ENCODE results near the gene LEF1. TPM values are rescaled to one million over a fixed set of nuclear protein-coding genes. Genes with fewer than 3 reads are reported as not detected.

Gene LEF1
- total and polyA plus RNA-seq, 2 donors (not counting 1 experiment from before 2014, with no cell fraction given), result 1.8 to 2.6 TPM

DNA sequence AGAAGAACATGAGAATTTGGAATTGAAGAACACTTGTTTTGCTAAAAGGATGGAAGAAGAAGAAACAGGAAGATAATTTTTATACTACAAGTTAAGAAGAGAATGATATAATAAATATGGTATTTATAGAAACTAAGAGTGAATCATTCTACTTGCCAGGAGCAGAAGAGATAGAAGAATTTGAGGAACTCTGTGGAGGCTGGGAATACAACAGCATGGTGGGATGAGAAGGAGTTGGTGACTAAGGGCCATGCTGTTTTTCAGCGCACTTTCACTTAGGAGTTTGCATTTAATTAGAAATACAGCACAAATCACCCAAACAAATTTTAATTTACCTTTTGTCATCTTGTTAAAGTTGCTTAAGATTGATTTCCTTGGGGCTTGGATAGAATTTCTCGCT, 158.6 kb downstream of the LEF1 start:
- Histone ChIP-seq H3K79me2 (ENCODE audit: control insufficient read depth, insufficient read depth, low read length) (no peaks in the 10 kb centered on the region), H3K4me2 (ENCODE audit: extremely low read depth, insufficient read depth, low read length) (no peak overlapping the region), H3K36me3 (ENCODE audit: control insufficient read depth, insufficient read depth, low read length) (no peaks in the 10 kb centered on the region), H3K9me3 (ENCODE audit: control insufficient read depth, insufficient read depth, low read depth, low read length) (no peaks in the 10 kb centered on the region), H3K4me1 (ENCODE audit: control insufficient read depth, extremely low read depth, insufficient read depth, low read length) (peaks cover 6% of the 10 kb centered on the region), H3K27ac (ENCODE audit: insufficient read depth, low read length) (no peak overlapping the region), H3K9ac (ENCODE audit: insufficient read depth, low read length) (no peak overlapping the region), H3K4me3 (replicated peaks in 1 of 4; ENCODE audit: control extremely low read depth in 1 of 4, insufficient read depth in 1 of 4, low read depth in 3 of 4, low read length in 4 of 4) (no peak overlapping the region), H3K27me3 (ENCODE audit: control insufficient read depth, insufficient read depth, low read length) (no peaks in the 10 kb centered on the region), H2AFZ (ENCODE audit: low read length) (no peak overlapping the region), H4K20me1 (ENCODE audit: control insufficient read depth, extremely low read depth, insufficient read depth, low read length) (no peaks in the 10 kb centered on the region)
- peak; percentile 34 to 89 for DNase-seq (ENCODE audit: low read depth in 2 of 2)
- TF ChIP-seq, protein P1, sequence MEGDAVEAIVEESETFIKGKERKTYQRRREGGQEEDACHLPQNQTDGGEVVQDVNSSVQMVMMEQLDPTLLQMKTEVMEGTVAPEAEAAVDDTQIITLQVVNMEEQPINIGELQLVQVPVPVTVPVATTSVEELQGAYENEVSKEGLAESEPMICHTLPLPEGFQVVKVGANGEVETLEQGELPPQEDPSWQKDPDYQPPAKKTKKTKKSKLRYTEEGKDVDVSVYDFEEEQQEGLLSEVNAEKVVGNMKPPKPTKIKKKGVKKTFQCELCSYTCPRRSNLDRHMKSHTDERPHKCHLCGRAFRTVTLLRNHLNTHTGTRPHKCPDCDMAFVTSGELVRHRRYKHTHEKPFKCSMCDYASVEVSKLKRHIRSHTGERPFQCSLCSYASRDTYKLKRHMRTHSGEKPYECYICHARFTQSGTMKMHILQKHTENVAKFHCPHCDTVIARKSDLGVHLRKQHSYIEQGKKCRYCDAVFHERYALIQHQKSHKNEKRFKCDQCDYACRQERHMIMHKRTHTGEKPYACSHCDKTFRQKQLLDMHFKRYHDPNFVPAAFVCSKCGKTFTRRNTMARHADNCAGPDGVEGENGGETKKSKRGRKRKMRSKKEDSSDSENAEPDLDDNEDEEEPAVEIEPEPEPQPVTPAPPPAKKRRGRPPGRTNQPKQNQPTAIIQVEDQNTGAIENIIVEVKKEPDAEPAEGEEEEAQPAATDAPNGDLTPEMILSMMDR (conservative IDR thresholded peaks at IDR 0.05 in 1 of 2, IDR thresholded peaks at IDR 0.05 in 1 of 2; ENCODE audit: low read depth in 1 of 2, low read length in 2 of 2), result no peak
- no peak for TF ChIP-seq EZH2 (IDR thresholded peaks at IDR 0.05; ENCODE audit: low read length, missing control alignments)

DNA sequence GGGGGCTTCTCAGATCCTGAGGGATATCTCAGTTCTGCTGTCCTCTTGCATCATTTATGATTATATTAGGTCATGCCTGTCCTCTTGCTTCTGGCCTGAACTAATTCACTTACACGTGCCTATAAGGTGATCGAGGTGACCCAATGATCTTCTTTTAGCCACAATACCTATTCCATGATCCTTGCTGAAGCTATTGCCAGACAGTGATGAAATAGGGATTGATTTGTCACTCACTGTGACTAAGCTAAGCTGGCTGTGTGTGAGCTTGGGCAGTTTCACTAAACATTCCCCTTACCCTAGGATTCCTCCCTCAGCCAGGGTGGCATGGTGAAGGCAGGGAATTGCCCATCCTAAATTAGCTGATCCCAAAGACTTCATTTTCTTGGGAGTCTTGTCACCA, 160.0 kb downstream of the LEF1 start:
- H3K9ac ChIP-seq (ENCODE audit: insufficient read depth, low read length), result no peak overlapping the region
- peak; percentile 61 to 68 for DNase-seq (ENCODE audit: low read depth in 2 of 2)
- H3K36me3 ChIP-seq (ENCODE audit: control insufficient read depth, insufficient read depth, low read length), result no peaks in the 10 kb centered on the region
- TF ChIP-seq, protein P1 (conservative IDR thresholded peaks at IDR 0.05 in 1 of 2, IDR thresholded peaks at IDR 0.05 in 1 of 2; ENCODE audit: low read depth in 1 of 2, low read length in 2 of 2), result no peak
- TF ChIP-seq EZH2 (IDR thresholded peaks at IDR 0.05; ENCODE audit: low read length, missing control alignments), result no peak
- H3K4me2 ChIP-seq (ENCODE audit: extremely low read depth, insufficient read depth, low read length), result no peak overlapping the region
- H3K4me3 ChIP-seq (replicated peaks in 1 of 4; ENCODE audit: control extremely low read depth in 1 of 4, insufficient read depth in 1 of 4, low read depth in 3 of 4, low read length in 4 of 4), result no peak overlapping the region
- H3K9me3 ChIP-seq (ENCODE audit: control insufficient read depth, insufficient read depth, low read depth, low read length), result no peaks in the 10 kb centered on the region
- peaks cover 6% of the 10 kb centered on the region for H3K4me1 ChIP-seq (ENCODE audit: control insufficient read depth, extremely low read depth, insufficient read depth, low read length)
- H3K27ac ChIP-seq (ENCODE audit: insufficient read depth, low read length), result no peak overlapping the region
- H4K20me1 ChIP-seq (ENCODE audit: control insufficient read depth, extremely low read depth, insufficient read depth, low read length), result no peaks in the 10 kb centered on the region
- H3K79me2 ChIP-seq (ENCODE audit: control insufficient read depth, insufficient read depth, low read length), result no peaks in the 10 kb centered on the region
- H2AFZ ChIP-seq (ENCODE audit: low read length), result no peak overlapping the region
- no peaks in the 10 kb centered on the region for H3K27me3 ChIP-seq (ENCODE audit: control insufficient read depth, insufficient read depth, low read length)

DNA sequence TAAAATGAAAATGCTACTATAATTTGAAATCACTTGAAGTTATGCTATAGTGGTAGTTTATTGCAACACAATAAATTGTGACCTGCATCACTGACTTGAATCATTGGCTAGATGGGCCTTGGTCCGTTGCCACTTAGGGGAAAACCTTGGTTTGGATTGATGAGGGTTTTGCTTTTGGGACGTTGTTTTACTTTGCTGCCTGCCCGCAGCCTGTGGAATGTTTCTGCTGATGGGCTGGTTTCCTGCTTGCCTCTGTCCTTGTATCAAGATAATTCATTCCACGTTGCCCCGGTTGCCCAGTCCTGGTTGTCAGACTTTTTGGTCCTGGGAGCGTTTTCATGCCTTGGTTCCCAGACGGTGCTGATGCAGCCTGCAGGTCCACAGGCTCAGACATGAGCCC, 160.7 kb downstream of the LEF1 start:
- Histone ChIP-seq H3K79me2 (ENCODE audit: control insufficient read depth, insufficient read depth, low read length) (no peaks in the 10 kb centered on the region), H3K9ac (ENCODE audit: insufficient read depth, low read length) (no peak overlapping the region), H3K4me3 (replicated peaks in 1 of 4; ENCODE audit: control extremely low read depth in 1 of 4, insufficient read depth in 1 of 4, low read depth in 3 of 4, low read length in 4 of 4) (no peak overlapping the region), H3K27ac (ENCODE audit: insufficient read depth, low read length) (no peak overlapping the region), H3K36me3 (ENCODE audit: control insufficient read depth, insufficient read depth, low read length) (no peaks in the 10 kb centered on the region), H3K9me3 (ENCODE audit: control insufficient read depth, insufficient read depth, low read depth, low read length) (no peaks in the 10 kb centered on the region), H3K4me1 (ENCODE audit: control insufficient read depth, extremely low read depth, insufficient read depth, low read length) (peaks cover 6% of the 10 kb centered on the region), H3K27me3 (ENCODE audit: control insufficient read depth, insufficient read depth, low read length) (no peaks in the 10 kb centered on the region), H4K20me1 (ENCODE audit: control insufficient read depth, extremely low read depth, insufficient read depth, low read length) (no peaks in the 10 kb centered on the region), H3K4me2 (ENCODE audit: extremely low read depth, insufficient read depth, low read length) (no peak overlapping the region), H2AFZ (ENCODE audit: low read length) (no peak overlapping the region)
- TF ChIP-seq, protein P1 (conservative IDR thresholded peaks at IDR 0.05 in 1 of 2, IDR thresholded peaks at IDR 0.05 in 1 of 2; ENCODE audit: low read depth in 1 of 2, low read length in 2 of 2), result no peak
- no peak for TF ChIP-seq EZH2 (IDR thresholded peaks at IDR 0.05; ENCODE audit: low read length, missing control alignments)
- DNase-seq (ENCODE audit: low read depth in 2 of 2), result no peak
